B cell (primary cell): ENCODE data around the gene FMOD. TPM values are rescaled to one million over a fixed set of nuclear protein-coding genes. Genes with fewer than 3 reads are reported as not detected.

Source experiments
- ATAC-seq: fragments of 200-7000 bp; cut with Tn5 transposase; one replicate; pipeline ENCODE4 v1.10.0; 2021; ENCODE audit warnings: low read depth, mild to moderate bottlenecking, moderate number of reproducible peaks, moderate library complexity
- CTCF ChIA-PET: fragments of 350-600 bp; sonication (Branson Sonifier 250); formaldehyde crosslinking; loops from one replicate; lab custom pipeline; 2021; ENCODE audit warnings: antibody characterized with exemption, inconsistent platforms; lab: Charles Lee
- POLR2A ChIA-PET: fragments of 350-600 bp; sonication (Branson Sonifier 250); formaldehyde crosslinking; loops from one replicate; lab custom pipeline; 2021; ENCODE audit warnings: antibody characterized with exemption; lab: Charles Lee
- DNase-seq: peaks from one replicate; pipeline ENCODE4 v3.0.0; 2013
- H2AFZ ChIP-seq: 2 replicates; pipeline ENCODE4 v1.6.1; 2012; ENCODE audit warnings: mild to moderate bottlenecking, low read depth, low read length; ENCODE audit not compliant: insufficient read depth, poor library complexity, severe bottlenecking
- H3K27ac ChIP-seq, 2 donors: 1 replicate in 1 of 2; 2 replicates in 1 of 2; pipeline ENCODE4 v1.5.1; 2012 to 2013; ENCODE audit warnings: low read length in 2 of 2, mild to moderate bottlenecking in 2 of 2, moderate library complexity in 1 of 2
- H3K27me3 ChIP-seq, 4 experiments: fragments of 200-600 bp in 1 of 4; sonication (generic) in 1 of 4; replicated peaks in 1 of 4; 1 replicate in 2 of 4; 2 replicates in 2 of 4; pipeline versions ENCODE4 v1.6.1 to v1.7.0; 2013 to 2016; ENCODE audit warnings: low read length in 3 of 4, mild to moderate bottlenecking in 2 of 4, mixed read lengths in 1 of 4, moderate library complexity in 1 of 4; ENCODE audit not compliant: insufficient read depth in 4 of 4, control insufficient read depth in 3 of 4; ENCODE audit errors: control extremely low read depth in 1 of 4
- H3K36me3 ChIP-seq, 2 experiments: replicated peaks in 1 of 2; 1 replicate in 1 of 2; 2 replicates in 1 of 2; pipeline versions ENCODE4 v1.6.1 to v1.7.1; 2013; ENCODE audit warnings: low read length in 1 of 2; ENCODE audit not compliant: insufficient read depth in 2 of 2, control insufficient read depth in 1 of 2; ENCODE audit errors: control extremely low read depth in 1 of 2, extremely low read depth in 1 of 2
- H3K4me1 ChIP-seq, 2 donors: fragments of 200-600 bp in 1 of 2; sonication (generic) in 1 of 2; 1 replicate in 1 of 2; 2 replicates in 1 of 2; pipeline versions ENCODE4 v1.5.1 to v1.6.1; 2013 to 2017; ENCODE audit warnings: low read length in 2 of 2; ENCODE audit not compliant: control insufficient read depth in 2 of 2, insufficient read depth in 2 of 2
- H3K4me2 ChIP-seq: replicated peaks from 2 replicates; pipeline ENCODE3; 2012; ENCODE audit warnings: mild to moderate bottlenecking, low read depth, low read length; ENCODE audit not compliant: poor library complexity, severe bottlenecking
- H3K4me3 ChIP-seq, 5 experiments: fragments of 200-600 bp in 1 of 5; sonication (generic) in 1 of 5; 1 replicate in 3 of 5; 2 replicates in 2 of 5; pipeline versions ENCODE4 v1.5.1 to v1.7.0; 2011 to 2016; ENCODE audit warnings: low read length in 4 of 5, mild to moderate bottlenecking in 4 of 5, low read depth in 2 of 5, control low read depth in 1 of 5, moderate library complexity in 1 of 5; ENCODE audit not compliant: insufficient read depth in 1 of 5; ENCODE audit errors: control extremely low read depth in 1 of 5, extremely low read depth in 1 of 5
- H3K79me2 ChIP-seq: fragments of 200-600 bp; sonication (generic); one replicate; pipeline ENCODE4 v1.6.0; 2016; ENCODE audit warnings: low read length; ENCODE audit not compliant: control insufficient read depth, insufficient read depth
- H3K9ac ChIP-seq: fragments of 200-600 bp; sonication (generic); 2 replicates; pipeline ENCODE4 v1.6.1; 2017; ENCODE audit warnings: mild to moderate bottlenecking, low read length, moderate library complexity
- H3K9me3 ChIP-seq, 3 donors: one replicate each; pipeline versions ENCODE4 v1.6.1 to v1.7.1; 2013; ENCODE audit warnings: low read length in 2 of 3; ENCODE audit not compliant: control insufficient read depth in 2 of 3, insufficient read depth in 1 of 3; ENCODE audit errors: control extremely low read depth in 1 of 3
- H4K20me1 ChIP-seq: 2 replicates; pipeline ENCODE4 v1.6.0; 2012; ENCODE audit warnings: mild to moderate bottlenecking, low read length; ENCODE audit not compliant: insufficient read depth, control insufficient read depth, poor library complexity, severe bottlenecking
- H3K27ac Mint-ChIP-seq: one replicate; pipeline ENCODE4 v1.8.0; 2021; ENCODE audit warnings: mixed read lengths
- H3K27me3 Mint-ChIP-seq: one replicate; pipeline ENCODE4 v1.8.0; 2021; ENCODE audit warnings: mixed read lengths
- H3K4me1 Mint-ChIP-seq: one replicate; pipeline ENCODE4 v1.8.0; 2021; ENCODE audit warnings: mixed read lengths
- H3K4me3 Mint-ChIP-seq: one replicate; pipeline ENCODE4 v1.8.0; 2021; ENCODE audit warnings: mixed read lengths
- H3K9me3 Mint-ChIP-seq: one replicate; pipeline ENCODE4 v1.8.0; 2022; ENCODE audit warnings: mixed read lengths; ENCODE audit not compliant: insufficient read depth
- CTCF ChIP-seq: fragments of 200-600 bp; IDR thresholded peaks from one replicate; pipeline ENCODE4 v1.8.0; 2022; ENCODE audit warnings: antibody characterized with exemption, mild to moderate bottlenecking
- EZH2 ChIP-seq: IDR thresholded peaks from 2 replicates; pipeline ENCODE4 v1.6.1; 2012; ENCODE audit warnings: borderline replicate concordance, low read depth, mild to moderate bottlenecking, moderate library complexity, low read length; ENCODE audit not compliant: insufficient read depth, poor library complexity, severe bottlenecking
- WGBS: methylation state at CpG from one replicate; pipeline ENCODE4 v1.1.5; 2013; ENCODE audit warnings: missing lambda C conversion rate; ENCODE audit not compliant: insufficient coverage; 5-methylcytosine and 5-hydroxymethylcytosine counted together
- intact Hi-C: fragments of 100-400 bp; cut with micrococcal nuclease; formaldehyde crosslinking; loops from one replicate; pipeline ENCODE4 v1.10.0; 2022
- polyA plus RNA-seq: library from polyadenylated mRNA; depleted of rRNA; stranded (reverse); fragments of >200 nt; gene quantifications from 2 replicates; pipeline ENCODE4 v1.2.3, GENCODE V29; 2012
- total RNA-seq, 2 donors: library from RNA; stranded (reverse); fragments of 120-200 nt in 1 of 2; gene quantifications; 1 replicate in 1 of 2; 2 replicates in 1 of 2; pipeline versions ENCODE4 v1.2.3 to v1.2.4, GENCODE V29; 2013 to 2022

FMOD gene
- total and polyA plus RNA-seq, 2 donors (not counting 1 experiment from before 2014, with no cell fraction given): not detected

- peaks cover 12% of the 10 kb centered on the region for H3K4me1 Mint-ChIP-seq
- H3K4me3 Mint-ChIP-seq: no peak overlapping the region
- no peak overlapping the region for H3K27ac Mint-ChIP-seq
- CTCF ChIA-PET: interaction anchor here (0.6 to 32.7 kb wide), 19 partner anchors 9 to 358 kb away, joined by 3 to 1776 read pairs (median 8); partner anchors contain the start of genes BTG2, FMOD and PRELP
- TF ChIP-seq CTCF (no peak), EZH2 (no peak)
- H3K27me3 Mint-ChIP-seq: peaks cover 40% of the 10 kb centered on the region
- Histone ChIP-seq H3K27me3 (peaks cover 0 to 20% (median 2%) of the 10 kb centered on the region in 4 experiments), H3K79me2 (peaks cover 6% of the 10 kb centered on the region), H3K27ac (no peak overlapping the region), H4K20me1 (no peaks in the 10 kb centered on the region), H3K9ac (no peak overlapping the region), H3K4me2 (no peak overlapping the region), H3K36me3 (no peaks in the 10 kb centered on the region), H3K4me1 (peaks cover 8 to 11% of the 10 kb centered on the region in 2 donors), H3K4me3 (no peak overlapping the region), H3K9me3 (no peaks in the 10 kb centered on the region), H2AFZ (no peak overlapping the region)
- POLR2A ChIA-PET: interaction anchor here (0.6 kb wide), 1 partner anchor 37 kb away, joined by 5 read pairs; no protein-coding TSS in a partner anchor
- intact Hi-C loops: no loop called here
- ATAC-seq (no peak), DNase-seq (no peak)
- WGBS: 84% methylated on average over 4 of the region's 9 CpGs
- no peaks in the 10 kb centered on the region for H3K9me3 Mint-ChIP-seq
Measured at GRCh38 chr1:203343956-203344754, 6.8 kb downstream of the FMOD start.
